AG04450 (cell line): Measurements from ENCODE around the gene ARL2. TPM values are rescaled to one million over a fixed set of nuclear protein-coding genes. Genes with fewer than 3 reads are reported as not detected.

Experiments
- CTCF ChIA-PET: fragments of 300-600, 350-600 bp; formaldehyde crosslinking; extraction: SDS; loops from one replicate; lab custom pipeline; 2022; ENCODE audit warnings: antibody characterized with exemption, inconsistent platforms; lab: Charles Lee
- POLR2A ChIA-PET: fragments of 350-600 bp; formaldehyde crosslinking; extraction: SDS; loops from one replicate; lab custom pipeline; 2021; ENCODE audit warnings: antibody characterized with exemption, inconsistent platforms; lab: Yijun Ruan, JAX
- DNase-seq: peaks from one replicate; pipeline ENCODE4 v3.0.0-alpha.2; 2011; ENCODE audit warnings: low read depth, low spot score
- H3K27ac ChIP-seq: one replicate; pipeline ENCODE4 v1.5.1; 2012; ENCODE audit warnings: low read depth, low read length, control low read depth
- H3K27me3 ChIP-seq: one replicate; pipeline ENCODE4 v1.6.0; 2012; ENCODE audit warnings: low read length; ENCODE audit not compliant: control insufficient read depth, insufficient read depth
- H3K4me3 ChIP-seq: 2 replicates; pipeline ENCODE4 v1.5.1; 2011; ENCODE audit warnings: mild to moderate bottlenecking, low read depth, low read length, control low read depth
- H3K9me3 ChIP-seq: 2 replicates; pipeline ENCODE4 v1.5.1; 2012; ENCODE audit warnings: low read length; ENCODE audit not compliant: control insufficient read depth, insufficient read depth
- CTCF ChIP-seq: IDR thresholded peaks from 2 replicates; pipeline ENCODE4 v1.5.1; 2011; ENCODE audit warnings: low read depth, low read length, control low read depth, inconsistent platforms
- polyA plus RNA-seq: library from polyadenylated mRNA; depleted of rRNA; stranded (reverse); fragments of >200 nt; gene quantifications from 2 replicates; pipeline ENCODE4 v1.2.3, GENCODE V29; 2011

Gene ARL2
- polyA plus RNA-seq, 1 experiment: 60.7 TPM

- Histone ChIP-seq H3K27me3 (no peaks in the 10 kb centered on the region), H3K9me3 (no peaks in the 10 kb centered on the region), H3K27ac (no peak overlapping the region), H3K4me3 (peak overlapping the region; percentile 51)
- POLR2A ChIA-PET: interaction anchor here (0.6 kb wide), 1 partner anchor 14 kb away, joined by 3 read pairs; the partner anchor contains the start of gene SAC3D1
- CTCF ChIA-PET: interaction anchor here (0.6 to 1.3 kb wide), 3 partner anchors 12 to 160 kb away, joined by 3 to 8 read pairs (median 3); partner anchors contain the start of genes ARL2 and ZNHIT2
- TF ChIP-seq CTCF: no peak
- no peak for DNase-seq
These were observed 12.8 kb downstream of the ARL2 start for GRCh38 chr11:65026810-65027209.

GRCh38 chr11:65027213-65028067 is 13.5 kb downstream of the ARL2 start, which contains the start of gene SNX15:
SNX15 (plus strand) TSS chr11:65027439; CDS start chr11:65027538, 99 bp downstream.
- ChIA-PET CTCF (interaction anchor here (0.7 to 1.9 kb wide), 4 partner anchors 10 to 13 kb away, joined by 4 to 8 read pairs (median 5); partner anchors contain the start of gene ARL2), POLR2A (interaction anchor here (0.6 to 1.1 kb wide), 2 partner anchors 14 to 108 kb away, joined by 3 read pairs; partner anchors contain the start of gene SAC3D1)
- Histone ChIP-seq H3K27me3 (no peaks in the 10 kb centered on the region), H3K9me3 (no peaks in the 10 kb centered on the region), H3K4me3 (peak within 1 kb of the TSS; percentile 76), H3K27ac (peak within 1 kb of the TSS; percentile 62)
- TF ChIP-seq CTCF: peak; percentile 63
- DNase-seq: peak; percentile 92

- no peaks in the 10 kb centered on the region for H3K9me3 ChIP-seq
- CTCF ChIA-PET: no interaction called here
- TF ChIP-seq CTCF: no peak
- H3K27ac ChIP-seq: no peak overlapping the region
- no peak for DNase-seq
- no peaks in the 10 kb centered on the region for H3K27me3 ChIP-seq
- H3K4me3 ChIP-seq: no peak overlapping the region
- POLR2A ChIA-PET: no interaction called here
These were observed 18.3 kb downstream of the ARL2 start for GRCh38 chr11:65032216-65032615.

GRCh38 chr11:65034423-65034822 is 20.5 kb downstream of the ARL2 start:
- ChIA-PET CTCF (interaction anchor here (0.5 kb wide), 2 partner anchors 25 to 319 kb away, joined by 3 to 5 read pairs; no protein-coding TSS in a partner anchor), POLR2A (no interaction called here)
- H3K4me3 ChIP-seq: no peak overlapping the region
- H3K27me3 ChIP-seq: no peaks in the 10 kb centered on the region
- no peak overlapping the region for H3K27ac ChIP-seq
- H3K9me3 ChIP-seq: no peaks in the 10 kb centered on the region
- no peak for DNase-seq
- no peak for TF ChIP-seq CTCF

- POLR2A ChIA-PET: no interaction called here
- CTCF ChIA-PET: interaction anchor here (0.6 kb wide), 1 partner anchor 233 kb away, joined by 4 read pairs; the partner anchor contains the start of gene MAP4K2
- no peak for TF ChIP-seq CTCF
These were observed 21.6 kb downstream of the ARL2 start for GRCh38 chr11:65035579-65035978.

More at GRCh38 chr11:65035579-65035978, 21.6 kb downstream of the ARL2 start:
- no peaks in the 10 kb centered on the region for H3K27me3 ChIP-seq
- DNase-seq: no peak
- no peak overlapping the region for H3K27ac ChIP-seq
- H3K9me3 ChIP-seq: no peaks in the 10 kb centered on the region
- H3K4me3 ChIP-seq: no peak overlapping the region
